ENCODE results near the gene CHST7.

- TF ChIP-seq ATF3 (IDR thresholded peaks at IDR 0.05) (no peak), CTCF (IDR thresholded peaks at IDR 0.05 in 2 of 3, conservative IDR thresholded peaks at IDR 0.05 in 1 of 3; ENCODE audit: borderline replicate concordance in 1 of 3, insufficient read depth in 1 of 3, low read depth in 2 of 3, low read length in 2 of 3) (no peak), POLR2A (IDR thresholded peaks at IDR 0.05; ENCODE audit: borderline replicate concordance, extremely low read depth, insufficient read depth, insufficient read length) (no peak), FOSL1 (IDR thresholded peaks at IDR 0.05; ENCODE audit: low read depth) (no peak), EZH2phosphoT487 (IDR thresholded peaks at IDR 0.05; ENCODE audit: borderline replicate concordance) (no peak), ZNF274 (IDR thresholded peaks at IDR 0.05; ENCODE audit: low read depth, low read length) (no peak), SP1 (IDR thresholded peaks at IDR 0.05; ENCODE audit: low read depth) (no peak), CBX3 (IDR thresholded peaks at IDR 0.05; ENCODE audit: low read depth) (no peak), POLR2AphosphoS5 (IDR thresholded peaks at IDR 0.05; ENCODE audit: low read depth, low read length) (no peak), TCF7L2 (IDR thresholded peaks at IDR 0.05; ENCODE audit: borderline replicate concordance, extremely low read depth, insufficient read depth, insufficient read length) (no peak), JUND (IDR thresholded peaks at IDR 0.05) (no peak)
Observed at GRCh38 chrX:46569621-46570020, 3.9 kb upstream of the CHST7 start.

All from HCT116 (cell line).